NK-92 (cell line): Measurements from ENCODE around the gene PRIM2.
"Not testable (repeated sequence)": the region's sequence is repeated elsewhere in the genome, so short reads cannot be mapped to it uniquely, and the experiment has no call there.

Source experiments
- DNase-seq: peaks from one replicate; lab custom pipeline; 2025; ENCODE audit not compliant: unreplicated experiment; lab: John Stamatoyannopoulos, UW

Gene PRIM2

GRCh38 chr6:57308755-57309154 is 8.7 kb upstream of the PRIM2 start:
- DNase-seq, result not testable (repeated sequence)

GRCh38 chr6:57310095-57310816 is 7.2 kb upstream of the PRIM2 start:
- not testable (repeated sequence) for DNase-seq

DNA sequence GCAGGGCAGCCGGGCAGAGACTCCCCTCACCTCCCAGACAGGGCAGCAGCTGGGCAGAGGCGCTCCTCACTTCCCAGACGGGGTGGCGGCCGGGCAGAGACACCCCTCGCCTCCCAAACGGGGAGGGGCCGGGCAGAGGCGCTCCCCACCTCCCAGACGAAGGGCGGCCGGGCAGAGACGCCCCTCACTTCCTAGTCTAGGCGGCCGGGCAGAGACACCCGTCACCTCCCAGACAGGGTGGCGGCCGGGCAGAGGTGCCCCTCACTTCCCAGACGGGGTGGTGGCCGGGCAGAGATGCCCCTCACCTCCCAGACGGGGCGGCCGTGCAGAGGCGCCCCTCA is 6.6 kb upstream of the PRIM2 start:
- no peak for DNase-seq

GRCh38 chr6:57311300-57312003 is 6.0 kb upstream of the PRIM2 start:
- not testable (repeated sequence) for DNase-seq

GRCh38 chr6:57312004-57312345 is 5.5 kb upstream of the PRIM2 start:
- DNase-seq, result no peak

- DNase-seq, result no peak
Measured at GRCh38 chr6:57313009-57313408, 4.4 kb upstream of the PRIM2 start.

- no peak for DNase-seq
Measured at GRCh38 chr6:57313711-57314471, 3.5 kb upstream of the PRIM2 start.

GRCh38 chr6:57315111-57315510 is 2.3 kb upstream of the PRIM2 start:
- no peak for DNase-seq

GRCh38 chr6:57315851-57316250 is 1.6 kb upstream of the PRIM2 start:
- DNase-seq, result no peak

- DNase-seq, result no peak
Measured at GRCh38 chr6:57316581-57317059, 810 bp upstream of the PRIM2 start.

GRCh38 chr6:57324538-57324937 is 7.1 kb downstream of the PRIM2 start:
- no peak for DNase-seq

- no peak for DNase-seq
Measured at GRCh38 chr6:57327311-57327710, 9.9 kb downstream of the PRIM2 start.

GRCh38 chr6:57328074-57328473 is 10.6 kb downstream of the PRIM2 start:
- DNase-seq, result no peak

- DNase-seq, result no peak
Measured at GRCh38 chr6:57329933-57330332, 12.5 kb downstream of the PRIM2 start.

- DNase-seq, result no peak
Measured at GRCh38 chr6:57342148-57342669, 24.8 kb downstream of the PRIM2 start.

DNA sequence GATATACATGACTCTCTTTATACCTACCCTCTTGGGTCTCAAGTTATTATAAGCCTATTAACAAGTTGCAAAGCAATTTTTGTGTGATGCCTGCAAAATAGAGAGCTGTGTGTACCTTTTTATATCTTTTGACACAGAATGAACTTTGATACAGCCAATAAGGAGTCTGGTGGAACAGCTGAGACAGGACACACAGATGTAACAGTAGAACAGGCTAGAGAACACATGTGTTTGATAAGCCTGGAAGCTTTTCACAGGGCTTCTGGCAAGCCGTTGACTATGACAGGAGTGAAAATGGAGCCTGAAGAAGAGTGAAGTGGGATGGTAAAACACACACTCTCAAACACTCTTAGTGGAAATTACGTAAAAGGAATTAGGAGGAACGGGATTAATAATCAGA is 25.9 kb downstream of the PRIM2 start:
- DNase-seq, result not testable (repeated sequence)

- DNase-seq, result not testable (repeated sequence)
Measured at GRCh38 chr6:57346715-57347114, 29.3 kb downstream of the PRIM2 start.

GRCh38 chr6:57347597-57347996 is 30.2 kb downstream of the PRIM2 start:
- DNase-seq, result not testable (repeated sequence)

DNA sequence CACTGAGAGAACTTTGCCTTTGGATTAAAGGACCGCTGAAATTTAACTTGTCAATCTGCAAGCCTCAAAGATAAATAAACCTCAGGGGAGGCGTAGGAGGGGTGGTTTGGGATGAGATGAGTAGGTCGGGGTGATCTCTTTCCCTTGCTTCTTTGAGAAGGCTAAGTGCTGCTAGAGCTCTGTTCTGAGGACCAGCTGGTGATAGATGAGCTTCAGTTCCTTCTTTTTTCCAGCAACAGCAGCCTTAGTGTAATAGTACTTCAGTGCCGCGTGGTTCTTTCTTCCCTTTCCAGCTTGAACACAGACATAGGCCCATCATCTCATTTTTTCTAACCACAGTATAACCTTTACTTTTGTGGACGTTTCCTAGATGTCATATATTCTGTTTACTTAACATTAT is 33.0 kb downstream of the PRIM2 start:
- DNase-seq, result not testable (repeated sequence)

DNA sequence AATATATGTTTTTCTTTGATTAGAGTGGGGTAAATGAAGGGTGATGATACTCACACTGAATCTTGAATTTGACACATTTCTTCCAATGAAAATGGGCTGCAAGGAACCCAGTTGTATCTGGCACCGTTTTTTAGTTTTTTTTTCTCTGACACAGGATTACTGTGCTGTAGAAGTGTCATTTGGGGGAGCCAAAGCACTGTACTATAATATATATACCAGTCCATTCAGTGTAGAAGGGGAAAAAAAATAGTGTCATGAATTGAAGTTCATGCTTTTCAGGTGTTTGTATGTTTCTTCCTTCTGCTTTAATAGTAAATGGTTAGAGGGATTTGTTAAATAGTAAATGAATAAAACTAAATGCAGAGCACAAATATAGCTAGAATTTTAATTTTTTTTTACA is 35.2 kb downstream of the PRIM2 start:
- DNase-seq, result not testable (repeated sequence)

- DNase-seq, result not testable (repeated sequence)
Measured at GRCh38 chr6:57358319-57358718, 40.9 kb downstream of the PRIM2 start.

DNA sequence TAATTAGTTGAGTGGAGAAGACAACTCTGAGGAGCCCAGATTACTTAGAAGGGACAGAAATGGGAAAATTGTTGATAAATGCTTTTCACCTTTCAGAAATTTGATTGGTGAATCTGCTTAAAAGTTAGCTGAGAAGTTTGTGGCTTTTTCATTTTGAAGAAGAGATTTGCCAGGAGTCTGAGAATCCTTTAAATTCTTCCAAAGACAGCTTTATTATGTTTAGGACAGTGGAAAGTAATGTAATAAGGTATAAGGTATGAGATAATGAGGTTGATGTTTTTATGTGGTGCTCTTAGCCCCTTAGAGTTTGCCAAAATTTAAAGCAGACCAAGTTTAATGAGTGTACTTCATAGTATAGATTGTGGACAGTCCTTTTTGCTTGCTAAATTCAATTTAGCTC is 42.3 kb downstream of the PRIM2 start:
- DNase-seq, result not testable (repeated sequence)
